Ecto neural progenitor cell (in vitro differentiated cells): ENCODE measurements around the gene GAS7.

ENCODE experiments used
- DNase-seq: peaks from one replicate; pipeline ENCODE4 v3.0.0-alpha.2; 2018; ENCODE audit warnings: low spot score

The GAS7 gene

GRCh38 chr17:10048629-10049350 is 149.6 kb downstream of the GAS7 start:
- DNase-seq = no peak

- no peak for DNase-seq
These were observed 151.3 kb downstream of the GAS7 start for GRCh38 chr17:10046786-10047785.

- DNase-seq = no peak
These were observed 152.3 kb downstream of the GAS7 start for GRCh38 chr17:10045871-10046658.

- no peak for DNase-seq
These were observed 155.7 kb downstream of the GAS7 start for GRCh38 chr17:10042589-10043244.

GRCh38 chr17:10041916-10042588 is 156.4 kb downstream of the GAS7 start:
- DNase-seq = no peak

- DNase-seq = no peak
These were observed 157.2 kb downstream of the GAS7 start for GRCh38 chr17:10041287-10041612.

GRCh38 chr17:10036511-10037061 is 161.8 kb downstream of the GAS7 start:
- DNase-seq = no peak

GRCh38 chr17:10035885-10036284 is 162.5 kb downstream of the GAS7 start:
- DNase-seq = no peak

GRCh38 chr17:10034719-10035475 is 163.5 kb downstream of the GAS7 start:
- DNase-seq = no peak

- DNase-seq = no peak
These were observed 164.4 kb downstream of the GAS7 start for GRCh38 chr17:10033959-10034358.

- DNase-seq = peak; percentile 62
These were observed 165.0 kb downstream of the GAS7 start for GRCh38 chr17:10033449-10033848.

GRCh38 chr17:10032118-10032852 is 166.1 kb downstream of the GAS7 start:
- DNase-seq = no peak

- no peak for DNase-seq
These were observed 166.8 kb downstream of the GAS7 start for GRCh38 chr17:10031606-10032005.

GRCh38 chr17:10031127-10031526 is 167.3 kb downstream of the GAS7 start:
- no peak for DNase-seq

- DNase-seq = no peak
These were observed 169.3 kb downstream of the GAS7 start for GRCh38 chr17:10029129-10029528.

- DNase-seq = no peak
These were observed 172.2 kb downstream of the GAS7 start for GRCh38 chr17:10025976-10026901.

- DNase-seq = no peak
These were observed 173.2 kb downstream of the GAS7 start for GRCh38 chr17:10025224-10025623.

GRCh38 chr17:10022416-10022815 is 176.0 kb downstream of the GAS7 start:
- no peak for DNase-seq
